RCC 7860 (cell line): ENCODE measurements around the gene PTPRT.

Experiments
- DNase-seq: peaks from one replicate; pipeline ENCODE4 v3.0.0-alpha.2; 2015; ENCODE audit warnings: low spot score
- FAIRE-seq: peaks from 2 replicates; lab custom pipeline; 2012; peaks lifted over from hg19 to GRCh38; lab: Jason Lieb, UNC

Gene PTPRT

GRCh38 chr20:43123180-43123579 lies 66.5 kb downstream of the PTPRT start:
- no peak for FAIRE-seq
- DNase-seq = no peak

GRCh38 chr20:43119720-43120119 lies 70.0 kb downstream of the PTPRT start:
- no peak for FAIRE-seq

GRCh38 chr20:43102394-43102793 lies 87.3 kb downstream of the PTPRT start:
- FAIRE-seq = no peak
- DNase-seq = no peak

More at GRCh38 chr20:43119720-43120119, 70.0 kb downstream of the PTPRT start:
- DNase-seq = no peak

GRCh38 chr20:43096931-43097260 lies 92.8 kb downstream of the PTPRT start:
- DNase-seq (no peak), FAIRE-seq (no peak)

GRCh38 chr20:43096126-43096930 lies 93.4 kb downstream of the PTPRT start:
- FAIRE-seq = no peak
- no peak for DNase-seq

GRCh38 chr20:43095034-43095433 lies 94.7 kb downstream of the PTPRT start:
- DNase-seq (no peak), FAIRE-seq (no peak)

GRCh38 chr20:43092386-43093088 lies 97.2 kb downstream of the PTPRT start:
- DNase-seq (no peak), FAIRE-seq (no peak)

- FAIRE-seq = no peak
Observed at GRCh38 chr20:43068482-43068881, 121.2 kb downstream of the PTPRT start.

GRCh38 chr20:43066125-43066524 lies 123.6 kb downstream of the PTPRT start:
- no peak for DNase-seq
- no peak for FAIRE-seq

More at GRCh38 chr20:43068482-43068881, 121.2 kb downstream of the PTPRT start:
- DNase-seq = no peak

GRCh38 chr20:43065299-43065698 lies 124.4 kb downstream of the PTPRT start:
- DNase-seq = no peak
- no peak for FAIRE-seq

- DNase-seq (no peak), FAIRE-seq (no peak)
Observed at GRCh38 chr20:43058077-43058476, 131.6 kb downstream of the PTPRT start.

- FAIRE-seq (no peak), DNase-seq (no peak)
Observed at GRCh38 chr20:43057317-43057716, 132.4 kb downstream of the PTPRT start.

- no peak for FAIRE-seq
Observed at GRCh38 chr20:43055181-43055884, 134.4 kb downstream of the PTPRT start.

GRCh38 chr20:43052532-43052931 lies 137.2 kb downstream of the PTPRT start:
- FAIRE-seq = no peak
- DNase-seq = no peak

More at GRCh38 chr20:43055181-43055884, 134.4 kb downstream of the PTPRT start:
- no peak for DNase-seq

GRCh38 chr20:43046966-43047365 lies 142.7 kb downstream of the PTPRT start:
- no peak for DNase-seq
- no peak for FAIRE-seq

GRCh38 chr20:43043887-43044286 lies 145.8 kb downstream of the PTPRT start:
- FAIRE-seq (no peak), DNase-seq (no peak)

GRCh38 chr20:43040427-43040826 lies 149.3 kb downstream of the PTPRT start:
- DNase-seq (no peak), FAIRE-seq (no peak)

GRCh38 chr20:43037605-43038309 lies 151.9 kb downstream of the PTPRT start:
- DNase-seq = no peak
- no peak for FAIRE-seq

GRCh38 chr20:43034981-43035724 lies 154.6 kb downstream of the PTPRT start:
- FAIRE-seq (no peak), DNase-seq (no peak)

- FAIRE-seq (no peak), DNase-seq (no peak)
Observed at GRCh38 chr20:43032459-43032858, 157.2 kb downstream of the PTPRT start.
